ENCODE results near the gene HNRNPH2. TPM values are rescaled to one million over a fixed set of nuclear protein-coding genes. Genes with fewer than 3 reads are reported as not detected.

Gene HNRNPH2
- total RNA-seq, 1 experiment from 2014 or later, result 48.8 TPM

DNA sequence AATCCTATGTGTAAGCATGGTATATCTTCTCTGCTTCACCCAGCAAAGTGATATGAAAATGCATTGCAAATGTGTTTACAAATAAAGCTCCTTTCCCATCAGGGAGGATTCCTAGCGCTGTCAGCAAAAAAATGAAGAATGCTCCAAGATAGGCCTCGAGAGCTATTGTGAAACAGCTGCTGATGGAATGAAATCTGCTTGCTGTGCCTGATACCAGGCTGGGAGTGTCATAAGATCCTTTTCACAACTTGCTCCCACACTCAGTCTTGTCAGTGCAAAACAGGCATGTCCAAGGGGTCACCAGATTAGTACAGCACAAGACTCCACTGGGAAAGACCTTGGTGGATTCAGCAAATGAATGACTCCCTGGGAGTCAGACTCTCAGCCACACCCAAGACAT, 34.1 kb downstream of the HNRNPH2 start:
- CTCF ChIA-PET, result no interaction called here
- no peak for DNase-seq (ENCODE audit: low spot score)
- no peaks in the 10 kb centered on the region for H3K9me3 ChIP-seq (ENCODE audit: low read depth, low read length, poor library complexity, severe bottlenecking)
- no peak overlapping the region for H3K4me3 ChIP-seq (ENCODE audit: low read depth, low read length, poor library complexity, severe bottlenecking)
- H3K27me3 ChIP-seq (replicated peaks; ENCODE audit: insufficient read depth, low read depth, low read length, poor library complexity), result no peaks in the 10 kb centered on the region
- no peaks in the 10 kb centered on the region for H3K4me1 ChIP-seq (ENCODE audit: insufficient read depth, low read length, poor library complexity, severe bottlenecking)
- H3K36me3 ChIP-seq (ENCODE audit: insufficient read depth, low read length, poor library complexity, severe bottlenecking), result no peaks in the 10 kb centered on the region
- TF ChIP-seq, protein P1, sequence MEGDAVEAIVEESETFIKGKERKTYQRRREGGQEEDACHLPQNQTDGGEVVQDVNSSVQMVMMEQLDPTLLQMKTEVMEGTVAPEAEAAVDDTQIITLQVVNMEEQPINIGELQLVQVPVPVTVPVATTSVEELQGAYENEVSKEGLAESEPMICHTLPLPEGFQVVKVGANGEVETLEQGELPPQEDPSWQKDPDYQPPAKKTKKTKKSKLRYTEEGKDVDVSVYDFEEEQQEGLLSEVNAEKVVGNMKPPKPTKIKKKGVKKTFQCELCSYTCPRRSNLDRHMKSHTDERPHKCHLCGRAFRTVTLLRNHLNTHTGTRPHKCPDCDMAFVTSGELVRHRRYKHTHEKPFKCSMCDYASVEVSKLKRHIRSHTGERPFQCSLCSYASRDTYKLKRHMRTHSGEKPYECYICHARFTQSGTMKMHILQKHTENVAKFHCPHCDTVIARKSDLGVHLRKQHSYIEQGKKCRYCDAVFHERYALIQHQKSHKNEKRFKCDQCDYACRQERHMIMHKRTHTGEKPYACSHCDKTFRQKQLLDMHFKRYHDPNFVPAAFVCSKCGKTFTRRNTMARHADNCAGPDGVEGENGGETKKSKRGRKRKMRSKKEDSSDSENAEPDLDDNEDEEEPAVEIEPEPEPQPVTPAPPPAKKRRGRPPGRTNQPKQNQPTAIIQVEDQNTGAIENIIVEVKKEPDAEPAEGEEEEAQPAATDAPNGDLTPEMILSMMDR (conservative IDR thresholded peaks at IDR 0.05; ENCODE audit: low read depth, low read length), result no peak
- TF ChIP-seq EZH2 (IDR thresholded peaks at IDR 0.05; ENCODE audit: borderline replicate concordance, low read depth, low read length, poor library complexity, severe bottlenecking), result no peak
- POLR2A ChIA-PET (ENCODE audit: low non-redundant PET), result no interaction called here
- no peak overlapping the region for H3K27ac ChIP-seq (ENCODE audit: low read depth, low read length, poor library complexity, severe bottlenecking)
- intact Hi-C loops (cut with micrococcal nuclease; ENCODE audit: unreplicated experiment), result no loop called here
- no TSS peak for BruUV-seq (replicated peaks)

DNA sequence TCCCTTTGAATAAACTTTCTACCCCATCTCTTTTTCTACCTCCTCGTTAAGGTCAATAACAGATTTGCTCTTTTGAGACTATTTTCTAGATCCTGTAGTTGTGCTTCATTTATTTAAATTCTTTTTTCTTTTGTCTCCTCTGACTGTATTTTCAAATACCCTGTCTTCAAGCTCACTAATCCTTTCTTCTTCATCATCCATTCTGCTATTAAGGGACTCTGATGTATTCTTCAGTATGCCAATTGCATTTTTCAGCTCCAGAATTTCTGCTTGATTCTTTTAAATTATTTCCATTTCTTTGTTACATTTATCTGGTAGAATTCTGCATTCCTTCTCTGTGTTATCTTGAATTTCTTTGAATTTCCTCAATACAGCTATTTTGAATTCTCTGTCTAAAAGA, 41.3 kb downstream of the HNRNPH2 start:
- Histone ChIP-seq H3K27me3 (replicated peaks; ENCODE audit: insufficient read depth, low read depth, low read length, poor library complexity) (no peaks in the 10 kb centered on the region), H3K9me3 (ENCODE audit: low read depth, low read length, poor library complexity, severe bottlenecking) (no peaks in the 10 kb centered on the region), H3K4me1 (ENCODE audit: insufficient read depth, low read length, poor library complexity, severe bottlenecking) (no peaks in the 10 kb centered on the region), H3K36me3 (ENCODE audit: insufficient read depth, low read length, poor library complexity, severe bottlenecking) (no peaks in the 10 kb centered on the region), H3K27ac (ENCODE audit: low read depth, low read length, poor library complexity, severe bottlenecking) (no peak overlapping the region), H3K4me3 (ENCODE audit: low read depth, low read length, poor library complexity, severe bottlenecking) (no peak overlapping the region)
- DNase-seq (ENCODE audit: low spot score), result no peak
- no TSS peak for BruUV-seq (replicated peaks)
- ChIA-PET POLR2A (ENCODE audit: low non-redundant PET) (no interaction called here), CTCF (interaction anchor here (0.5 kb wide), 1 partner anchor 33 kb away, joined by 3 read pairs; no protein-coding TSS in a partner anchor)
- intact Hi-C loops (cut with micrococcal nuclease; ENCODE audit: unreplicated experiment), result no loop called here
- no peak for TF ChIP-seq EZH2 (IDR thresholded peaks at IDR 0.05; ENCODE audit: borderline replicate concordance, low read depth, low read length, poor library complexity, severe bottlenecking)
- TF ChIP-seq, protein P1 (conservative IDR thresholded peaks at IDR 0.05; ENCODE audit: low read depth, low read length), result no peak

DNA sequence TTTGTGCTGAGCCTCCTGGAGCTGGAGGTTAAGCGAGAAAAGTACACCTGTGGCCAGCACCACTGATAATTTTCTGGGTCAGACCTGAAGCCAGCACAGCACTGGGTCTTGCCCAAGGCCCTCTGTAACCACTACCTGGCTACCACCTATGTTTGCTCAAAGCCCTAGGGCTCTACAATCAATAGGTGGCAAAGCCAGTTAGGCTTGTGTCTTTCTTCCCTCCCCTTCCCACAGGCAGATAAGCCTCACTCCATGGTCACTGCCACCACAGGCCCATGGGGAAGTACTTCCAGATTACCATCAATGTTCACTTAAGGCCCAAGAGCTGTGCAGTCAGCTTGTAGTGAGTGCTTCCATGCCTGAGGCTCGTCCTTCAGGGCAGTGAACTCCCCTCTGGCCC, 42.1 kb downstream of the HNRNPH2 start:
- Histone ChIP-seq H3K27me3 (replicated peaks; ENCODE audit: insufficient read depth, low read depth, low read length, poor library complexity) (no peaks in the 10 kb centered on the region), H3K9me3 (ENCODE audit: low read depth, low read length, poor library complexity, severe bottlenecking) (no peaks in the 10 kb centered on the region), H3K4me3 (ENCODE audit: low read depth, low read length, poor library complexity, severe bottlenecking) (no peak overlapping the region), H3K36me3 (ENCODE audit: insufficient read depth, low read length, poor library complexity, severe bottlenecking) (no peaks in the 10 kb centered on the region), H3K4me1 (ENCODE audit: insufficient read depth, low read length, poor library complexity, severe bottlenecking) (no peaks in the 10 kb centered on the region), H3K27ac (ENCODE audit: low read depth, low read length, poor library complexity, severe bottlenecking) (no peak overlapping the region)
- intact Hi-C loops (cut with micrococcal nuclease; ENCODE audit: unreplicated experiment), result no loop called here
- ChIA-PET POLR2A (ENCODE audit: low non-redundant PET) (no interaction called here), CTCF (no interaction called here)
- DNase-seq (ENCODE audit: low spot score), result no peak
- no peak for TF ChIP-seq EZH2 (IDR thresholded peaks at IDR 0.05; ENCODE audit: borderline replicate concordance, low read depth, low read length, poor library complexity, severe bottlenecking)
- TF ChIP-seq, protein P1 (conservative IDR thresholded peaks at IDR 0.05; ENCODE audit: low read depth, low read length), result no peak
- BruUV-seq (replicated peaks), result no TSS peak

Measured in A673 (cell line).